ENCODE measurements around the gene FBXL17. TPM values are rescaled to one million over a fixed set of nuclear protein-coding genes. Genes with fewer than 3 reads are reported as not detected.

Gene FBXL17
- total RNA-seq, 1 experiment from 2014 or later = 5.3 TPM

- Mint-ChIP-seq H3K9me3 (no peaks in the 10 kb centered on the region), H3K4me1 (peaks cover 3 to 7% of the 10 kb centered on the region in 2 experiments; a peak in 3 of 4 replicates), H3K4me3 (no peak overlapping the region), H3K27me3 (ENCODE audit: low read depth) (no peaks in the 10 kb centered on the region), H3K36me3 (ENCODE audit: insufficient read depth in 1 of 3, low read depth in 3 of 3) (no peaks in the 10 kb centered on the region), H3K27ac (no peak overlapping the region; a peak in 1 of 7 replicates)
- no peak overlapping the region for H2AK5ac ChIP-seq (ENCODE audit: insufficient read length, low read length)
- no peak overlapping the region for H2BK12ac ChIP-seq (ENCODE audit: insufficient read length, low read depth, low read length)
- no peak overlapping the region for H2BK20ac ChIP-seq (ENCODE audit: low read depth, low read length, poor library complexity, severe bottlenecking)
- no peak overlapping the region for H3K4me2 ChIP-seq (ENCODE audit: insufficient read depth, insufficient read length, low read length)
- no peaks in the 10 kb centered on the region for H3K9me3 ChIP-seq (ENCODE audit: control insufficient read depth, low read depth, low read length)
- peaks cover 3% of the 10 kb centered on the region; the same call in 1 of the 2 replicates for H3K4me1 ChIP-seq (ENCODE audit: insufficient read depth, low read length)
- DNase-seq = no peak
- H4K91ac ChIP-seq (ENCODE audit: insufficient read length, low read depth, low read length) = no peak overlapping the region
- no CpG with 5 or more reads among the region's 4 CpGs for WGBS (ENCODE audit: extremely low coverage, insufficient read length, low lambda C conversion rate)
- TF ChIP-seq CTCF (conservative IDR thresholded peaks at IDR 0.05) = no peak
- H3K9ac ChIP-seq (ENCODE audit: extremely low read depth, insufficient read length, low read length) = no peak overlapping the region
- no peak overlapping the region for H3K27ac ChIP-seq (ENCODE audit: insufficient read length, low read depth, low read length)
- H3K56ac ChIP-seq (ENCODE audit: insufficient read length, low read depth, low read length) = no peak overlapping the region
- no peak overlapping the region for H2BK15ac ChIP-seq (ENCODE audit: low read depth, low read length)
- H3K14ac ChIP-seq (ENCODE audit: insufficient read depth, low read length) = no peak overlapping the region
- no peak overlapping the region for H4K8ac ChIP-seq (replicated peaks; ENCODE audit: insufficient read length, low read depth, low read length)
- no peaks in the 10 kb centered on the region for H3K27me3 ChIP-seq (ENCODE audit: insufficient read depth, low read length)
- H3K4ac ChIP-seq (ENCODE audit: low read depth, low read length) = no peak overlapping the region
- no peak overlapping the region for H2BK120ac ChIP-seq (ENCODE audit: low read depth, low read length, poor library complexity, severe bottlenecking)
- H4K5ac ChIP-seq (ENCODE audit: insufficient read length, low read depth, low read length) = no peak overlapping the region
- no peaks in the 10 kb centered on the region for H3K23me2 ChIP-seq (ENCODE audit: insufficient read length, low read depth, low read length, poor library complexity, severe bottlenecking)
- no peak overlapping the region for H3T11ph ChIP-seq (ENCODE audit: low read length)
- no peaks in the 10 kb centered on the region for H3K79me2 ChIP-seq (ENCODE audit: insufficient read depth, low read length)
- H2BK5ac ChIP-seq (ENCODE audit: insufficient read length, low read length) = no peak overlapping the region
- H3K18ac ChIP-seq (ENCODE audit: insufficient read length, low read depth, low read length) = no peak overlapping the region
- H3K23ac ChIP-seq (ENCODE audit: insufficient read length, low read depth, low read length) = no peak overlapping the region
- no peaks in the 10 kb centered on the region for H3K79me1 ChIP-seq (ENCODE audit: insufficient read depth, low read depth, low read length, poor library complexity, severe bottlenecking)
- no peak overlapping the region for H2AFZ ChIP-seq (ENCODE audit: low read length)
- H4K20me1 ChIP-seq (ENCODE audit: control insufficient read depth, insufficient read depth, insufficient read length) = no peaks in the 10 kb centered on the region
Measured at GRCh38 chr5:107840592-107840991, 541.3 kb downstream of the FBXL17 start.
